ENCODE results near the gene RAPGEF4.

RAPGEF4 gene

DNA sequence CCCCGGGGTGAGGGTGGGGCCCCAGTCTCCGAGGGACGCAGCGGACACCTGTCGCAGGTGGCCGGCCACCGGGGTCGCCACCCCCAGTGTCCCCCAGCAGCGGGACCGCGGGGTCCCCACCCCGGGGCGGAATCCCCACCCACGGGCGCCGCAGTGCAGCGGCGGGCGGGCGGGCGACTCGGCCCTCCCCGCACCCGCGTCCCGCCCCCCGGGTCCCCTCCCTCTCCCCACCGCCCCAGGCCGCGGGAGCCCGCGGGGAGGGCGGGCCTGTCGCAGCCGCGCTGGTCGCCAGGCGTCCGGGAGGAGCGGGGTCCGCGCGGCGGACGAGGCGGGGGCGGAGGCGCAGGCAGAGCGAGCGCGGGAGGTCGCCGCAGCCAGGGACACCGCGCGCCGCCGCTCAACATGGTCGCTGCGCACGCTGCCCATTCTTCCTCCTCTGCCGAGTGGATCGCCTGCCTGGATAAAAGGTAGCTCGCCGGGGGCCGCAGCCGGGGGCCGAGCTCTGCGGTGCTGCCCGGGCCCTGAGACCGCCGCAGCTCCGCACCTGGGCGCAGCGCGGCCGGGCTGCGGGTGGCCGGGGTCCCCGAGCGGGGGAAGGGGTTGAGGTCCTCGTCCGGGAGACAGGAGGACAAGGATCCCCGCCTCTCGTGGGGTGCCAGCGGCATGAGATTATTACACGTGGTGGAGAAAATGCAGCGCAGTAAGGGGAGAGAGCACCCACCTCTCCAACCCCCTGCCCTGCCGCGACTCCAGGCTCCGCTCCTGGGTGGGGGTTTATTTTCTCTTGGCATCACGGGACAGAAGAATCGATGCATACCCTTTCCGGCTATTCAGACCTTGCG, at the start of gene RAPGEF4:
RAPGEF4 (plus strand) TSS at position 264 of the 842 bp plus-strand sequence; CDS start at position 403, 139 bp downstream.
- DNase-seq (ENCODE audit: low spot score) (peak; percentile 54), FAIRE-seq (peak; percentile 46)

DNA sequence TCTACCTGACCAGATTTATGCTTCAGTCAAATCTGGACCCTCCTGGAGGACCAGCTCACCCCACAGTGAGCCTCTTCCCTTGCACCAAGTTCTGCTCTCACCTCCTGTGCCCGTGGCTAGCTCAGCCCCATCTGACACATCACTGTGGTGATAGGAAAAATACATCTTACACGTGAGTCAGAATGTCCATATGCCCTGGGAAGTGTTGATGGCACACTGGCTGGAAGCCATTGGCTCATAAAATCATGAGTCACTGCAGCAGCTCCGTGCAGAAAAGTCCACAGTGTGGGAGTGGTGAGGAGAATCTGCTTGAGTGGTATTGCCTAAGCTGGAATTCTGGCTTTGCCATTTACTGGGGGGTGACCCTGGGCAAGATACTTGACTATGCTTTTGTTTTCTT, 42.6 kb upstream of the RAPGEF4 start:
- FAIRE-seq (peak; percentile 81), DNase-seq (ENCODE audit: low spot score) (peak; percentile 88)

DNA sequence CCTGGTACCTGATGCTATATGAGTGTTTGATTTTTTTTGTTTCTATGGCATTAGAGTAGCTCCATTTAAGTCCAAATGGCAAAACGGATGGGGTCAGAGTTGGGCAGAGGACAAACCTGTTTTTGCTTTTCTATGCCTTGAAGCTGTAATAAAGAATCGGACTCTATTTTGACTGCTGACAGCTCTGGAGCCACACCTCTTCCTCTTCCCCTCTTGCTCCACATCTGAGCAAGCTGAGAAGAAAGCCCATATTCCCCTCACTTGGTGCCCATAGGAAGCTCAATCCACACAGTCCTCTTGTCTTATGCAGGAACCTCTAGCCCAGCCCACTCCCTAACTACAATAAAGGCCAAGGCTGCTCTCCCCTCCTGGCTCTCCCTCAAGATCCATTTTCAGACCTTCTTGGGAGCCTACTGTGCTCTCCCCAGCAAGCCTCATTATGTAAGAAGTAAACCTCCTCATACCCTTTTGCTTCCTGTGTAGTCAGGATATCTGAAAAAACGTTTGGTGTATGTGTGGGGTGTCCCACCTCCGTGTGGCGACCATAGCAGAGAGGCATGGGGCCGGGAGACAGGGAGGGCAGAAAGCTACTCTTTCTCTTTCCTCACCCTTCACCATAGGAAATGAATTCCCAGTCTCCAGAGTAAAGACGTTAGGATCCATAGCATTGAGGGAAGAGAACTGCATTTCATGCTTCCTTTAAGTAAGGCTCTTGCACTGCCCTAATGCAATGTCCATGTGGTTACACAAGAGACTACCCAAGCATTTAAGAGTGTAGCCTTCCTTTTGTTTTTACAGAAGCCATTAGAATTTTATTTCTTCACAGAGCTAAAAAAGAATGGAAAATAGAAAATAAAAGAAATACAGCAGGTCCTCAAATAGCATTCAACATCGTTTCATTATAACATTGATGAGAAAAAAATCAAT, 41.9 kb upstream of the RAPGEF4 start:
- FAIRE-seq: no peak
- DNase-seq (ENCODE audit: low spot score): no peak

DNA sequence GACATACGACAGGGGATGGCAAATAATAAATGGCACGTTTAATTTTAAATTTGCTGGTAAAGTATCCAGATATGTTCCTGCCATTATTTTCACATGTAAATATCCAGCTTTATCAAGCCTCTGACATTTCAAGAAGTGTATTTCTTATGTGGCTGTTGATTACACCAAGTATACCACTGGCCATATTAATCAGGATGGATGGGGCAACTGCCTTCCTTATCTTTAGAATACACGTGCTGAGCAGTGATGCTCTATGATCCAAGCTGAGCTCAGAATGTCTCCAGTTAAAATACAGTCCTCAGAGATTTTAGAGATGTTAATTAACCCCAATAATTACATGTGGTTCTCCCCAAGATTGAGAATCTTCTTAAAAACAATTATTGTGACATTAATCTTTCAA, 38.3 kb upstream of the RAPGEF4 start:
- DNase-seq (ENCODE audit: low spot score): no peak
- no peak for FAIRE-seq

DNA sequence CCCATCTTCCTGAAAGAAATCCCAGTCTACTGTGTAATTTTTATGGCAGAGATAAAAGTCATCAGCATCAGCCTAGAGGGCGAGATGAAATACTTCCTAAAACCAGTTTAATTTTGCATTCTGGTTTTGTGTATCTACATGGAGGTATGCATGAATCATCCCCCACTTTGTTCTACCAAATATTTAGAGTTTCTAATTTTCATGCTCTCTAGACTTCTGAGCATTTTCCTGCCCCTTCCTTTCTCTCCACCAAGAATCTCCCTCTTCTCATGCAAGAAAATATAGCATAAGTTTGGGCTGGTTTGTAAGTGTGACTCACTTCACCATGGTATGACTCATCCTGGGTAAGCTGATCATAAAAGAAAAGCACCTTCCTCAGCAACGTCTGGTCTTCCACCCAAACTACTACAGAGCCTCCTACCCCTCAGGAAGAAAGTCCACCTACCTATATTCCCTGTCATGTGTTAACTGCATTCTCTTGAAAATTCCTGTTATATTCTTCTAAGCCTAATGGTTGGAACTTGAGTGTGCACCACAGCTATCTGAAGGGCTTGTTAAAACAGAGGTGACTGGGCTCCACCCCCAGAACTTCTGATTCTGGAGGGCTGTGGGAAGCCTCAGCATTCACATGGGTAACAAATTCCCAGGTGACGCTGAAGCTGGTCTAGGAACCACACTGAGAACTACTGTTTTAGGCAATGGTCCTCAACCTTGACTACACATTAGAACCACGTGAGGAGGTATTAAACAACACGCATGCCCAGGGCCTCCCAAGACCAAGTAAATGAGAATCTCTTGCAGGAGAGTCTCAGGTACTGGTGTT, 37.4 kb upstream of the RAPGEF4 start:
- DNase-seq (ENCODE audit: low spot score): peak; percentile 78
- FAIRE-seq: no peak

DNA sequence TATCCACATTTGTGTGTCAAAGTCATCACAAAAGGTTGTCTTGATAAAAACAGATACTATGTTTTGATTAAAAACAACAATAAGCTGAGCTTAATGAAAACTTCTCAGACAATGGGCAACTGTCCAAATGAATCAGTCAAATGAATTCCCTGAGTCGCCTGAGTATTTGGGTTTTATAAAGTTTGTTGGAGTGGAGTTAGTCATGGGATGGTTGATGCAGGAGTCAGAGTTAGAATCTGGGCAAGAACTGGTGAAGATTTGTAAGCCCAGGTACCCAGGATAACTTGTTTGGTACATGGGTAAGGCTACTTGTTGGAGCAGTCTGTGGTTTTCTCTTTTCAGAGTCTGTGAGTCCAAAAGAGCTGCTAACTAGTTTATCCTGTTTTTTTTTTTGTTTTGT, 34.4 kb upstream of the RAPGEF4 start:
- DNase-seq (ENCODE audit: low spot score) (peak; percentile 36), FAIRE-seq (no peak)

DNA sequence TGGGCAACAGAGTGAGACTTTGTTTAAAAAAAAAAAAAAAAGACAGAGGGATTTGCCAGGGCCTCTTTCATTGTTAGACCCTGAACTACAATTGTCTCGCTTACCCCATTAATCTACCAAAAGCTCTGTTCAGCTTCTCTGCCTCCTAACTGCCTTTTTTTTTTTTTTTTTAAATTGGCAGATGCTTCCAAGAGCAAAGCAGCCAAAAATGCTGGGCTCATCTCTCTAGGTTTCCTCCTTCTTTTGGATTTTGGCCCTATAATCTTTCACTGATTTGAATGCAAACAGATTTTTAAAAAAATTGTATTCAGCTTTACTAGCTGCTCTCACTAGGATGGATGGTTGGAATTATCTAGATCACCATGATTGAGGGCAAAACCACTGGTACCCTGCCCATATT, 33.2 kb upstream of the RAPGEF4 start:
- DNase-seq (ENCODE audit: low spot score): no peak
- FAIRE-seq: no peak

DNA sequence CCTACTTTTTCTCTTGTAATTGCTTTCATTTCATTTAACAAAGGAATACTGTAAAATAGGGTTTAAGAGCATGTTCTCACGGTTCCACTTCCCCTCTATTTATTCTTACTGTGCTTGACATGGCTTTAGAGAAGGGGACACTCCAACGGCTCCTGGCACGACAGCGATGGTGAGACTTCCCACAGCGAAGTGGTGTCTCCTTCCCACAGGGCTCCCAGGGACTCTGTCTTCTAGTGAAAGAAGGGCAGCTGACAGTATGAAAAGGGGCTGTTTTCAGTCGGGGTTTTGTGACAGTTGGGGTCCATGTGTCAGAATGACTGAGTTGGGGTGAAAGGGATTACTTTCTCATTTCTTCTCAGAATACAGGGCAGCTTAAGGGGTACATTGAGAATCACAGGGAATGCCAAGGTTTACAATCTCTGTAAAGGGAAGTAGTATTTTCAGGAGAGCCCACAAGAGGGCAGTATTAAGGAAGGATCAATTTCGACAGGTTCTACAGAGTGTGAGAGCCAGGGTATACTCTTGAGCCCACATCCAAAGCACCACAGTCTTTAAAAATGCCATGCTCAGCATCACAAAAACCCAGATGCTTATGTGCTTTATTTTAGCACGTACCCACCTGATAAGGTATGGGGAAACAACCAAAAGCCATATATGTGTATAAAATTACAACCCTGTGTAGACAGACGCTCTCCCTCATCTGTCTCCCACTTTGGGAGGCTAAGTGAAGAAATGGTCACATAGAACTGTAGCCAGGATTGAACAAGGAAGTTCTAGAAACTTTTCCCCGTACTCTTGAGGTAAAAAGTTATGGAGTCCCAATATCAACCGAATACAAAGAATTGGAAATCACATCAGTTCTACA, 31.3 kb upstream of the RAPGEF4 start:
- DNase-seq (ENCODE audit: low spot score): peak; percentile 35
- no peak for FAIRE-seq

DNA sequence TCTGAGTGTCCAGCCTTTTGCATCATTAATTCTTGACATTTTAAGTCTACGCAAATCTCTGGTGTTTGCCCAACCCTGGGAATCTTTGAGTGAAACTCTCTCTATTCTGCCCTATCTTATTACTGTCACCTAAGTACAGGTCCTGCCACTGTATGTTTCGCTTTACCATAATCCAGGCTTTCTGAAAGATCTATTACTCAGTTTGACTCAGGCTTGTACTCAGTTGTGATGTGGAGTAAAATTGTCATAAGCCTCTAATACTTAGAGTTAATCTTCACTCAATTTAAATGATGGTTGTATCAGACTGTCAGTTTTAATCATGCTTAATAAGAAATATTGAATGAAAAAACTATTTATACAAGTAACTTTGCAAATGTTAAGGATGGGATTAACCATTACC, 30.3 kb upstream of the RAPGEF4 start:
- FAIRE-seq: no peak

DNA sequence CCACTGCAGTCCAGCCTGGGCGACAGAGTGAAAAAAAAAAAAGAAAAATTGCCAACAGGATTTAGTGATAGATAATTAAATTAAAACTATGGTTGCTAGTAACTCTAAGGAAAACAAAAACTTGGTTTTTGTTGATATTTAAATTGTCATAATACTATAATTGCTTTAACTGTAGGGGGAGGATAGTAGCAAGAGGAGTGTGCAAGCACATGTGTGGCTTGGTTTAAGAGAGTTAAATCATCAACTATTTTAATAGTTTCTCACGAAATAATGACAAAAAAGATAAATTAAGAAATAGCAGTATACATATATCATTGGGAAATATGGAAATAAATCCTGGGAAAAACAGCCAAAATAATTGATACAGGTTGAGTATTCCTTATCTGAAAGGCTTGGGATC, 27.4 kb upstream of the RAPGEF4 start:
- DNase-seq (ENCODE audit: low spot score) (no peak), FAIRE-seq (no peak)

More for the DNA sequence above, 30.3 kb upstream of the RAPGEF4 start:
- no peak for DNase-seq (ENCODE audit: low spot score)

DNA sequence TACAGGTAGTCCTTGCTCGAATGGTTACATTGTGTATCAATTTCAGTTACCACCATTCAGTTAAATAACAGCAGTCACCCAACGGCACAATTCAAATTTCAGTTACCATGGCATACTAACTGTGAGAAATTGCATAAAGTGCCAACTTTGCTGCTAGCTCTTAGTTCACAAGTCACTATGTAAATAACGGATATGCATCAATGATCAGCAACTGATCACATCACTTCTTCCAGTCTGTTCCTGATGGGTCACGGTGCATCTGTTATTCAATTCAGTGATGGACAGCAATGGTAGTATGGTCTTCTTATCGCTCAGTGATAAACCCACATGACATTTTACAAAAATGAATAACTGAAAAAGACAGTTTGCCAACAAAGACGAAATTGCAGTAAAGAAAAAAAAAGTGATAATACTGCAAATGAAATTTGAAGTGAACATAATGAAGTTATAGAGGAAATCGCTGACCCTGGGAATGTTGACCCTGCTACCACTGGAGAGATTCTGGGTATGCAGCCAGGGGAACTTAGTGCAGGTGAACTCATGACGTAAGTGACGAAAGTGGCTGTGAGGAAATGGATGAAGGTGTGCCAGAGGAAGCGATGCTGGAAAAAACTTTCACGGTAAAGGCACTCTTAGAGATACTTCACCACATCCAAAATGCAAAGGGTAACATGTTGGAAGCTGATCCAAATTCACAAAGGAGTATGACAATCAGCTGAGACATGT, 25.9 kb upstream of the RAPGEF4 start:
- FAIRE-seq (no peak), DNase-seq (ENCODE audit: low spot score) (no peak)

DNA sequence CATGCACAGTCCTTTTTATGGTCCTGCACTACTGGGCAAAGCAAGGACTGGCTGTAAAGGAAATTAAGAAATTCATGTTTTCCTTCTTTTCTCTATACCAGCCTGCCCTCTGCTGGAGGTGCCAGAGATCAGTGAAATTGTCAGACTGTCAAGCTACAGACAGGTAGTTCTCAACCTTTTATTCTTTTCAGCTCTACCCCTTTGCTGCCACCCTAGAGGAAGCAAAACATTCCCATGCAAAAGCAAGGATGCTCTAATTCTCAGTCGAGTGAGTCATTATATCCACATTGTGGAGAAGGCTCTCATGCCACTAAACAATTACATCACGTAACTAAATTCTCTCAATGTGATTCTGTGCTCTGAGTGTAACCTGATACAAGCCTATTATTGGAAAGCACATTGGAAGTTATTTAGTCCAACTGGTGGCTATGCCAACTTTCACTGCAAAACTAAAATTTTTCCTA, 25.0 kb upstream of the RAPGEF4 start:
- peak; percentile 9 for FAIRE-seq
- peak; percentile 78 for DNase-seq (ENCODE audit: low spot score)

DNA sequence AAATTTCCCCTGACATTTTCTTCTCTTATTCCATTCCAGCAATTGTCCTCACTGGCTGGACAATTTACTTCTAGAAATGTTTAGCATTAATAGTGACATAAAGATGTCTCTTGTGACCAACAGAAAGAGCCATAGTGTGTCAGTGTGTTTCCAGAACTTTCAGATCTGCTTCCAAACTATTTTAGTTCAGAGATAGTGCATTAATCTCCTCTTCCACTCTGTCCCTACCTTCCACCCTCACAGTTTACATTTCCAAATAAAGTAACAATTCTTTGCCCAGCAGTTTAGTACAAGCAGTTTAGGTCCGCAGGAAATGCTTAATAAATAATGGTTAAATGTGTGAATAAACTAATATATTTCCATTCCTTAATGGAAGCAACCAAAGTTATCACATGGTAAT, 24.5 kb upstream of the RAPGEF4 start:
- no peak for FAIRE-seq
- no peak for DNase-seq (ENCODE audit: low spot score)

DNA sequence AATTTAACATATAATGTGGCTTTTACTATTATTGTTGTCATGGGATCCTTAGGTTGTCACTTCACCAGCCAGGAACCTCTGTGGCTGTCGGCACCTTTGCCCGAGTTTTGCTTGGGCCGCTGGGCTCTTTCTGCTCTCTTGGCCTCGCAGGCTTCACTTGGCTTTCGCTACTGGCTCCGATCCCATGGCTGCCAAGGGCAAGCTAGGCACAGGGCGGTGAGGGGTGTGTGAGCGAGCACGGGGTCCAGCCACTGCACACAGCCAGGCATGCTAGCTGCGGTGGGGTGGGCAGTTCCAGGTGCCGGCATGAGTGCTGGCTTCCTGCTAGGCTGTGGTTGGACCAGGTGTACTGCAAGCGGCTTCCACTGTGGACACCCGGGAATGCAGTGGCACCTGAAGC, 23.4 kb upstream of the RAPGEF4 start:
- no peak for DNase-seq (ENCODE audit: low spot score)
- no peak for FAIRE-seq

DNA sequence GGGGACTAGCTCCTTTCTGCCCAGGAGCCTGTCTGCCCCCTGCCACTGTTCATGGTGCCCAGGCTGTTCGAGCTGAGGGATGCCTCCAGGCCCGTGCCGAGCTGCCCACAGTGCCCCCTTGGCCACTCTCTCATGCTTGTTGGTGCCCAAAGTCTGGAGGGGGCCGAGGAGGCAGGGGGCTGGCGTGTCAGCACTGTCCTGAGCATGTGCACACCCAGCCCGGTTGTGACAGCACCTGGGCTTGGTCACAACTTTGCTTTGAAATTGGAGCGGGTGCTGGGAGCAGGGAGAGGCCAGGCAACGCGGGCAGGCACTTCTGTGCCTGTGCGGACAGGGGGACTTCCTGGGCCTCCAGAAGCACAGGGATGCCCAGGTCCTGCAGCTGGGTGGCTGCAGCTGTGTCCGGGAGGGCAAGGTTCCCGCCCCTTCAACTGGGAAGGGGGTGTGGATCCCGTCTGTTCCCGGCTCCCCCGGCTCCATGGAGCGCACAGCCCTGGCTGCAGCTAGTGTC, 22.2 kb upstream of the RAPGEF4 start:
- no peak for DNase-seq (ENCODE audit: low spot score)
- no peak for FAIRE-seq

DNA sequence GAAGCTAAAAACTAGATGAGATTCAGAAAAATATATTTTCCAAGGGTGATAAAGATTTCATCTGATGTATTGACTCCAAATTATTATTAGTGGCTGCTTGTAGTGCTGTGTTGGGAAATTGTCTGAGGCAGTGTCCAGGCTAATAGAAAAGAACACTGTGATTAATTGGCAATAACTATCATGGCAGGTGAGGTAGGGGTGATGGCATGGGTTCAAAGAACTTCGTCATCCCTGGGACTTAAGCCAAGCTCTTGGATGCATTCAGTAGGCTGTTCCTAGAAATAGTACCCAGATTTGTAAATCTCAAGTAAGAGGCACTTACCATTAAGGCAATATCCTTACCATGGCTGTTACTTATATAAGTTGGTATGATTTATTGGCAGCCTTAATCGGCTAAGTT, 13.2 kb upstream of the RAPGEF4 start:
- FAIRE-seq: no peak
- DNase-seq (ENCODE audit: low spot score): no peak

DNA sequence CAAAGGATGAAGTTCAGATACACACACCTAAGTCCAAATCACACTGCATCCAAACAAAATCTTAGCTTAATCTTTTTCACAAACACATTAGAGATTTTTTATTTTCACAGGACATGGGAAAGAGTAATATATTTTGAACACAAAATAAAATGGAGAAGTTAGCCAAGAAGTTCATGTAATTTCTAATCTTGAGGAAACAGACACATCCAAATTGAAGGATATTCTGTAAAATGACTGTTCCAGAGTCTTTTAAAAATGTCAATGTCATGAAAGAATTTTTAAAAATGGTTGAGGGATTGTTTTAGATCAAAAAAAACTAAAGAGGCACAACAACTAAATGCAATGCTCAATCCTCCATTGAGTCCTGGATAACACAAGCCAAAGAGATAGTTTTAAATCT, 12.4 kb upstream of the RAPGEF4 start:
- no peak for FAIRE-seq
- no peak for DNase-seq (ENCODE audit: low spot score)

DNA sequence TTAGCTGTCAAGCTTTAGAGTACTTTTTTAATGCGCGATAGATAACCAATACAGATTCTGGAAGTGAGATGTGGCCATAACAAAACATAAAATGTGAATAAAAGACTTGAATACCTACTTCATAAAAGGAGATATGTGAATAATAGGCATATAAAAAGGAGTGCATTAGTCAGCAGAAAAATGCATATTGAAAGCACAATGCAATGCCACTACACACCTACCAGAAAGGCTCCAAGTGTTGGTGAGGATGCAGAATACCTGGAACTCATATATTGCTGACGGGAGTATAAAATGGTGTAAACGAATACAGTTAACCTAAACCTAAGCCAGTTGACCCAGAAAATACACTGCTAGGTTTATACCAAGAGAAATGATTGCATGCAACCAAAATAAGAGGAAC, 10.9 kb upstream of the RAPGEF4 start:
- DNase-seq (ENCODE audit: low spot score) (no peak), FAIRE-seq (no peak)

DNA sequence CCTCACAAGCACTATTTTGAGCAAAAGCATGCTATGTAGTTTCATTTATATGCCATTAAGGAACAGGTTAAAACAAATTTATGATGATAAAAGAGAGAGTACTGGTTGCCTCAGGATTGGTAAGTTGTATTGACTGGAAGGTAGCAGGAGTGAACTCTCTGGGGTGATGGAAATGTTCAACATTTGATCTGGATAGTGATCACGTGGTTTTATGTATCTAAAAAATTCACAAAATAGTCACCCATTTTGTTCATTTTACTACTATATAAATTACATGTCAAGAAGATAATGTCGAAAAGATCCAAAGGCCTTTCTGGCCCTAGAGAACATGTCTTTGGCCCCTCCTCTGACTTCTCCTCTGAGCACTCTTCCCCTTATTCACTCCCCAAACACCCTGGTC, 10.4 kb upstream of the RAPGEF4 start:
- FAIRE-seq: no peak

More for the DNA sequence above, 10.4 kb upstream of the RAPGEF4 start:
- DNase-seq (ENCODE audit: low spot score): no peak
